Body of pancreas (tissue), 4 donors: Measurements from ENCODE around the gene TRIM71. TPM values are rescaled to one million over a fixed set of nuclear protein-coding genes. Genes with fewer than 3 reads are reported as not detected.

Experiments
- ATAC-seq: fragments of 150-250 bp; one replicate; pipeline ENCODE4 v1.9.1; 2016
- DNase-seq, 4 donors: peaks; one replicate each; pipeline ENCODE4 v3.0.0-alpha.2; 2019
- H3K27ac ChIP-seq, 4 donors: fragments of 200-600 bp; sonication (generic); 1 replicate in 3 of 4; 2 replicates in 1 of 4; pipeline versions ENCODE4 v1.5.1 to v1.6.1; 2016 to 2019; ENCODE audit warnings: mild to moderate bottlenecking in 1 of 4, mixed read lengths in 1 of 4, moderate library complexity in 1 of 4
- H3K27me3 ChIP-seq, 2 donors: fragments of 200-600 bp; sonication (generic); one replicate each; pipeline ENCODE4 v1.6.0; 2016; ENCODE audit warnings: mild to moderate bottlenecking in 1 of 2
- H3K36me3 ChIP-seq, 2 donors: fragments of 200-600 bp; sonication (generic); replicated peaks in 1 of 2; 2 replicates each; pipeline ENCODE4 v1.5.1; 2016; ENCODE audit warnings: low read depth in 2 of 2; ENCODE audit not compliant: insufficient read depth in 1 of 2
- H3K4me1 ChIP-seq: fragments of 200-600 bp; sonication (generic); one replicate; pipeline ENCODE4 v1.6.0; 2016
- H3K4me3 ChIP-seq, 2 donors: fragments of 200-600 bp; sonication (generic); 1 replicate in 1 of 2; 2 replicates in 1 of 2; pipeline ENCODE4 v1.5.1; 2016 to 2019
- H3K9me3 ChIP-seq, 3 donors: fragments of 200-600 bp; sonication (generic); 1 replicate in 2 of 3; 2 replicates in 1 of 3; pipeline ENCODE4 v1.5.1; 2016
- CTCF ChIP-seq, 7 experiments: fragments of 450-650 bp in 4 of 7; fragments of 200-600 bp in 3 of 7; sonication (generic) in 3 of 7; IDR thresholded peaks; one replicate each; pipeline ENCODE4 v1.5.1; 2016 to 2019; ENCODE audit warnings: antibody characterized with exemption in 7 of 7
- POLR2A ChIP-seq, 3 donors: fragments of 450-650 bp; IDR thresholded peaks; one replicate each; pipeline ENCODE4 v1.6.1; 2016; ENCODE audit warnings: antibody characterized with exemption in 3 of 3, mild to moderate bottlenecking in 2 of 3
- whole genome bisulfite sequencing, 2 donors: methylation state at CpG; one replicate each; pipeline ENCODE4 v1.1.5; 2017; 5-methylcytosine and 5-hydroxymethylcytosine counted together
- intact Hi-C: fragments of 100-400 bp; cut with DNase I; formaldehyde crosslinking; loops from one replicate; pipeline ENCODE4 v1.15.1; 2023
- total RNA-seq, 2 donors: library from RNA; depleted of rRNA; stranded (reverse); fragments of >200 nt; gene quantifications; one replicate each; pipeline ENCODE4 v1.1.0, GENCODE V29; 2016

TRIM71 gene
- total RNA-seq, 2 donors from 2014 or later = not detected

GRCh38 chr3:32888739-32889138, 70.9 kb downstream of the TRIM71 start:
- TF ChIP-seq POLR2A (IDR thresholded peaks at IDR 0.05) (no peak), CTCF (IDR thresholded peaks at IDR 0.05) (no peak)
- no peak for ATAC-seq
- no peaks in the 10 kb centered on the region for H3K36me3 ChIP-seq
- intact Hi-C loops = no loop called here
- H3K27ac ChIP-seq = no peak overlapping the region
- no peaks in the 10 kb centered on the region for H3K27me3 ChIP-seq
- H3K9me3 ChIP-seq = no peaks in the 10 kb centered on the region
- 65 to 70% methylated on average over 1 of the region's 1 CpG for WGBS, 2 donors
- DNase-seq = no peak
- H3K4me3 ChIP-seq = no peak overlapping the region
- H3K4me1 ChIP-seq = no peaks in the 10 kb centered on the region

GRCh38 chr3:32890420-32891276, 72.9 kb downstream of the TRIM71 start:
- ATAC-seq (no peak), DNase-seq (no peak)
- Histone ChIP-seq H3K27me3 (no peaks in the 10 kb centered on the region), H3K27ac (no peak overlapping the region), H3K36me3 (no peaks in the 10 kb centered on the region), H3K9me3 (no peaks in the 10 kb centered on the region), H3K4me1 (no peaks in the 10 kb centered on the region), H3K4me3 (no peak overlapping the region)
- intact Hi-C loops = no loop called here
- TF ChIP-seq POLR2A (IDR thresholded peaks at IDR 0.05) = no peak
- no peak for TF ChIP-seq CTCF (IDR thresholded peaks at IDR 0.05)
- WGBS, 2 donors = 92 to 93% methylated on average over 5 to 42 of the region's 42 CpGs

GRCh38 chr3:32891365-32891764, 73.6 kb downstream of the TRIM71 start:
- TF ChIP-seq POLR2A (IDR thresholded peaks at IDR 0.05) (no peak), CTCF (IDR thresholded peaks at IDR 0.05) (no peak)
- DNase-seq = no peak
- WGBS, 2 donors = 89 to 90% methylated on average over 18 to 19 of the region's 19 CpGs

GRCh38 chr3:32892625-32893598, 75.1 kb downstream of the TRIM71 start:
- TF ChIP-seq POLR2A (IDR thresholded peaks at IDR 0.05) (no peak), CTCF (IDR thresholded peaks at IDR 0.05) (no peak)
- H3K27me3 ChIP-seq = no peaks in the 10 kb centered on the region
- ATAC-seq = no peak
- WGBS, 2 donors = 56 to 59% methylated on average over 8 of the region's 8 CpGs
- no peak overlapping the region for H3K27ac ChIP-seq
- intact Hi-C loops = no loop called here
- no peak for DNase-seq
- no peaks in the 10 kb centered on the region for H3K36me3 ChIP-seq
- H3K4me3 ChIP-seq = no peak overlapping the region
- H3K4me1 ChIP-seq = no peaks in the 10 kb centered on the region
- no peaks in the 10 kb centered on the region for H3K9me3 ChIP-seq

More at GRCh38 chr3:32891365-32891764, 73.6 kb downstream of the TRIM71 start:
- Histone ChIP-seq H3K4me1 (no peaks in the 10 kb centered on the region), H3K36me3 (no peaks in the 10 kb centered on the region), H3K27me3 (no peaks in the 10 kb centered on the region), H3K27ac (no peak overlapping the region), H3K4me3 (no peak overlapping the region), H3K9me3 (no peaks in the 10 kb centered on the region)
- no peak for ATAC-seq
- intact Hi-C loops = no loop called here
